Stimulated activated CD4-positive, alpha-beta T cell treated with anti-CD3 and anti-CD28 coated beads, TNF-alpha, amount 100 ng/mL, for 1 hour (primary cell): ENCODE data around the gene USP15.

Experiments
- DNase-seq, 3 donors: peaks; one replicate each; pipeline ENCODE4 v3.0.0-alpha.2; 2020; ENCODE audit warnings: low read depth in 3 of 3, low spot score in 1 of 3

The USP15 gene

DNA sequence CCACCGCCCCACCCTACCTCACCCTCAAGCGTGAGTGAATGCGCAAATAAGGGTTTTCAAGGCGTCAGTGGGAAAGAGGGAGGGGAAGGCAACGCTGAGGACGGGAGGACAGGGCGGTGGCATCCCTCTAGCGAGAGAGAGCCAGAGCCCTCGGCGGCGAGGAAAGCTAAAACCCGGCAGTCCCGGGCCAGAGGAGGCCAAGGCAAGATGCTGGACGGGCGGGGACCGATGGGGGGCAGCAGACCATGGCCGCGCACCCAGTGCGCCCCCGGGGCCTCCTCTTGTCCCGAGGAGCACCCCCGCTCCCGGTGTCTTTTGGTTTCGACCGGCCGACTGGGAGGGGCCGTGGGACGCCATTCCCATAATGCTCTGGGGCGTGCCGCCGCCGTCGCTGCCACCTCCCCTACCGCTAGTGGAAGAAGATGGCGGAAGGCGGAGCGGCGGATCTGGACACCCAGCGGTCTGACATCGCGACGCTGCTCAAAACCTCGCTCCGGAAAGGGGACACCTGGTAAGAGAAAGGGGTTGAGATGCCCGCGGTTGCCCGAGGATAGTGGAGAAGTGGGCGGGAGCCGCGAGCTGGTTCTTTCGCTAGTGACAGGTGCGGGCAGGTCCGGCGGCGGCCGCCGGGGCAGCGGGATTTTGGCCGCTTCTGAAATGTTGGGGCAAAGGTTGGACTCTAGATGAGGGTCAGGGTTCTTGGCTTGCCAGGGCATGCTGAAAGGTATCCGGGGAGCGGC, at the start of gene USP15:
TSS of gene USP15 (plus strand) at position 412 of the 740 bp plus-strand sequence. CDS start at position 423, 11 bp downstream.
- DNase-seq = peak; percentile 90 to 91 (median 91)

GRCh38 chr12:62210422-62210821, 49.8 kb upstream of the USP15 start:
- peak in 1 of 3 donors; percentile 4 for DNase-seq

DNA sequence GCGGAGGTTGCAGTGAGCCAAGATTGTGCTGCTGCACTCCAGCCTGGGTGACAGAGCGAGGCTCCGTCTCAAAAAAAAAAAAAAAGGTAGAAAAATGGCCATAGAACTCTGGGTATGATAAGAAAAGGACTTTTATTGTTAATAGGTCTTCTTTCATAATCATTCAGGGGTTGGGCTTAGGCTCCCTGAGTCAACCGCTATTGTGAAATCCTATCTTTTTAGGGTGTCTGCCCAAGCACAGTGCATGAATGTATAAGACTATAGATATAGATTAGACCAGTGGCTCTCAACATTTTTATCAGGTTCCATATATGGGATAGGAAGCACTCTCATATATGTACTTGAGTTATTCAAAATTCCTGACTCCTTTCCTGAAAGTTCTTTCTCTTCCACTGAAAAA, 48.7 kb upstream of the USP15 start:
- DNase-seq = no peak

DNA sequence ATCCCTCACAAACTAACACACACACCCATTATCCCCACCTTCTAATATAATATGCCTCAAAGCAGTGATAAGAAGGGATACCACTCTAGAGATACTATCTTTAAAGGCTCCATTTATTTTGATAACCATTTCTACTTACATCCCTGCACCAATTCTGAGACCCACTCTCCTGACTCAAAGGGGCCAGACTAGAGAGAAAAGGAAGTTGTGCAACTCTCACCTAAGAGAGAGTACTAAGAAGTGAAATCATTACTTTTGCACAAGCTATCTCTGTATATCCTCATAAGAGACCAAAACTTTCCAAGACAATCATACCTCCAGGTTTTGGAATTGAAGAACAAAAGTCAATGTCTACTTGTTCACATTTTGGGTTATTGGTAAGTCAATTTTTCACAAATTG, 45.4 kb upstream of the USP15 start:
- DNase-seq = no peak

DNA sequence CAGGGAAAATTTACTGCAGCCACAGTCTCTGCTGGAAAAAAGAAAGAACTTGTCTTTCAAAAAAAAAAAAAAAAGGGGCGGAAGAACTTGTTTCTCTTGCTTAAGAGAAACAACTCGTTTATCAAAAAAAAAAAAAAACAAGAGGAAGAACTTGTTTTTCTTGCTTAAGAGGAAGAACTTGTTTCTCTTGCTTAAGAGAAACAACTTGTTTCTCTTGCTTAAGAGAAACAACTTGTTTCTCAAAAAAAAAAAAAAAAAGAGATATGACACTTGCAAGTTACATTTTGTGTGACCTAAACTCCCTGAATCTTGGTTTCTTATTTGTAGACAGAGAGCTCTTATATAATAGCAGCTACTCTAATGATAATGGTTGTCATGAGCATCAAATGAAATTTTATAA, 44.7 kb upstream of the USP15 start:
- DNase-seq = no peak

GRCh38 chr12:62217466-62218194, 42.6 kb upstream of the USP15 start:
- no peak for DNase-seq

- DNase-seq = no peak
Measured at GRCh38 chr12:62221107-62221506, 39.1 kb upstream of the USP15 start.

DNA sequence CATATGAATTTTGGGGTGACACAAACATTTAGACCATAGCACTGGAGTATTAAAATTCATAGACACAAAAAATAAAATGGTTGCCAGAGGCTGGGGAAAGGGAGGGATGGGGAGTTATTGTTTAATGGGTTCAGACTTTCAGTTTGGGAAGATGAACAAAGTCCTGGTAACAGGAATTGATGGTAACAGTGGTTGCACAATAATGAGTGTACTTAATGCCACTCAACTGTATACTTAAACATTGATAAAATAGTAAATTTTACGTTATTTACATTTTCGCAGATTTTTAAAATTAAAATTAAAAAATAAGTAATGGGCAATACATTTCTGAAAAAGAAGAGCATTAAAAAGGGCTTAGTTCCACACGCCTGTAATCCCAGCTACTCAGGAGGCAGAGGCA, 35.6 kb upstream of the USP15 start:
- no peak for DNase-seq

GRCh38 chr12:62227091-62227490, 33.1 kb upstream of the USP15 start:
- no peak for DNase-seq

- DNase-seq = no peak
Measured at GRCh38 chr12:62230652-62231051, 29.6 kb upstream of the USP15 start.

- DNase-seq = no peak
Measured at GRCh38 chr12:62232143-62232729, 28.0 kb upstream of the USP15 start.

DNA sequence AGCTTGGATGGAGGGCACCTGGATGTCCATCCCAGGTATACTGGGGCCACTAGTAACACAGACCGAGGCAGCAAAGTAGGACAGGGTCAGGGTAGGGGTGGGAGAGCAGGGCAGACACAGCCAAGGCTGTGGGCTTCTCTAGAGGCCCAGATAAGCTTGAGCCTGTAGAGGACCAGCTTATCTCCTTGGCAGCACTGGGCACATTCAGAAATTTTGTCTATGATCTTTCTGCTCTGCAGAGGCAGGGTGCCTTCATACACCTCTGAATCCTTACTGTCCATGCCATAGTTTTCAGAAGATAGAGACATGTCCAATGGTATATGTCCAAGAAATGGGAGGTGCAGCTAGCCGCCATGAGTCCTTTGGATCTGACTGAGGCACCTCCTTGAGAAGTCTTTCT, 26.4 kb upstream of the USP15 start:
- DNase-seq = no peak

DNA sequence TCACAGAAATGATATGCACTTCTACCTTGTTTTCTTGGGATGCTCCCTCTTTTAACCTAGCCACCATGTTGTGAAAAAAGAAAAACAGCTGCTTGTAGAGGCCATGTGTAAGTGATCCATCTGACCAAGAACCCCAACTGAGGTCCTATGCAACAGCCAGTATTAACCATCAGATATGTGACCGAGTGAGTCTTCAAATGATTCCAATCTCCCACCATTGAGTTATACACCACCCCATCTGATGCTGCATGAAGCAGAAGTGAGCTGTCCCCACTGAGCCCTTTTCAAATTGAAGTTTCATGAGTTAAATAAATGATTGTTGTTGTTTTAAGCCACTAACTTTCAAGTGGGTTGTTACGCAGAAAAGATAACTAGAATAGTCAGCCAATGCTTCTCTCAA, 20.6 kb upstream of the USP15 start:
- no peak for DNase-seq

GRCh38 chr12:62247281-62248045, 12.7 kb upstream of the USP15 start:
- DNase-seq = no peak

- DNase-seq = no peak
Measured at GRCh38 chr12:62248873-62249272, 11.3 kb upstream of the USP15 start.

- no peak for DNase-seq
Measured at GRCh38 chr12:62249419-62249818, 10.8 kb upstream of the USP15 start.

DNA sequence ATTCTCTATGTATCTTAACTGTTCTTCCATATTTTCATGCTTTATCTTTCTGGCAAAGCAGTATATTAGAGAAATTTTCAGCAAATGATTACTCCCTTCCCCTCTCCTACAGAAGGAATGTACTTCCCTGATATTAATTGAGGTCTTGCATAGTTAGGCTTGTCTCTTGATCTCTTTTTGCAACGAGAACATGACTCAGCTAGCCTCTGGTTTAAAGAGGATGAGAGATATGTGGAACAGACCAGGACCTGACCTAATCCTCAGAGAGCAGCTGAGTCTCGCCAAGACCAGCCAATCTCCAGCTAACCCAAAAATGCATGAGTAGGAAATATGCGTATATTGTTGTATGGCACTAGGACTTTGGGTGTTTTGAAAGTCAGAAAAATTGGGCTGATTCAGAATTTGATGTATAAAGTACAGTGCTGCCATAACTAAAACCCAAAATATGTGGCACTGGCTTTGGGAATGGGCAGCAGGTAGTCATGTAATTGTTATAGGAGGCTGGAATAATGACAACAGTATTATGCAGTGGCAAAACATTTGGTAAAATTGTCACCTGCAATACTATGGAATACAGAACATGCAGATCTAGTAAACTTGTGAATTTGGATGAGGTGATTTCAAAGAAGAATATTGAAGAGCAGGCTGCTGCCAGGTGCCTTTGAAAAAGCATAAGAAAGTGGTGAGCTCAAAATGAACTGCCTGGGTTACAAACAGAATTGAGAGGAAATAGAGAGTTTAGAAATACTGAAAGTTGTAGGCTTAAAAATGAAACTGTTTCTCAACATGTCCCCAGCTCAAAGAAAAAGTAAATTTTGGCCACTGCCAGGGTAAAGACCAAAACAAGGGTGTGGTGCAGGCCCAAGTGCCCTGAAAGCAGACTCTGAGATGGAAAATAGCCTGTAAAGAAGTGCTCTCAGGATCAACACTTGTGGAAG, 9.3 kb upstream of the USP15 start:
- DNase-seq = no peak

DNA sequence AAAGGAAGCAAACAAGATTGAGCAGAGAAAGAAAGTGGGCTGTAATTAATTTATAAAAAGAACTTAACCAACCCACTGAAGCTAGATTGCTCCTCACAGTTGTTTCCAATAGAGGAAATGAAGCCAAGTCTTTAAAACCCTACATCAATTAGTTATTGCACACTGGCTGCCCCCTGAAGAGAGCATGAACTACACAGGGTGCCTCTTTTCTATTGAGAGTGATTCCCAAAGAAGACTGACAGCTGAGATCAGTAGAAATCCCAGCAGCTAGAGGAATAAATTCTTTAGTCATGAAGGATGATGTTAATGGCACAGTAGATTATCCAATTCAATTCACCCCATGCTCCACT, 8.6 kb upstream of the USP15 start:
- no peak for DNase-seq

- no peak for DNase-seq
Measured at GRCh38 chr12:62252576-62252975, 7.6 kb upstream of the USP15 start.

GRCh38 chr12:62254967-62255366, 5.2 kb upstream of the USP15 start:
- DNase-seq = no peak
